Middle frontal gyrus (tissue), 1 donor: ENCODE measurements around the gene WIZ.
A peak's percentile ranks its signal among the peaks of the same experiment; 100 is the strongest.
"Not testable (repeated sequence)": the region's sequence is repeated elsewhere in the genome, so short reads cannot be mapped to it uniquely, and the experiment has no call there.

Experiments used
- DNase-seq: peaks from one replicate; pipeline ENCODE4 v3.0.0-alpha.2; 2015; ENCODE audit warnings: low spot score; ENCODE audit errors: extremely low spot score

WIZ gene

GRCh38 chr19:15449620-15450527 lies at the start of gene WIZ:
WIZ (minus strand) TSS chr19:15449956; CDS start chr19:15448307, 1,649 bp downstream.
- peak; percentile 22 for DNase-seq

GRCh38 chr19:15498910-15499309 lies 49.2 kb upstream of the WIZ start:
- DNase-seq, result no peak

GRCh38 chr19:15498156-15498858 lies 48.6 kb upstream of the WIZ start:
- DNase-seq, result no peak

- DNase-seq, result no peak
Observed at GRCh38 chr19:15495151-15495550, 45.4 kb upstream of the WIZ start.

- no peak for DNase-seq
Observed at GRCh38 chr19:15488489-15489226, 38.9 kb upstream of the WIZ start.

- no peak for DNase-seq
Observed at GRCh38 chr19:15487038-15487437, 37.3 kb upstream of the WIZ start.

- DNase-seq, result not testable (repeated sequence)
Observed at GRCh38 chr19:15485768-15486167, 36.0 kb upstream of the WIZ start.

GRCh38 chr19:15480996-15481395 lies 31.2 kb upstream of the WIZ start:
- DNase-seq, result not testable (repeated sequence)

- peak; percentile 43 for DNase-seq
Observed at GRCh38 chr19:15479391-15480345, 29.9 kb upstream of the WIZ start, which contains the start of gene PGLYRP2. PGLYRP2 (minus strand) TSS chr19:15479501; CDS start chr19:15479371, 130 bp downstream.

GRCh38 chr19:15476325-15476724 lies 26.6 kb upstream of the WIZ start:
- DNase-seq, result no peak

- DNase-seq, result no peak
Observed at GRCh38 chr19:15475611-15476010, 25.9 kb upstream of the WIZ start.

- no peak for DNase-seq
Observed at GRCh38 chr19:15475169-15475568, 25.4 kb upstream of the WIZ start.

- DNase-seq, result not testable (repeated sequence)
Observed at GRCh38 chr19:15473821-15474220, 24.1 kb upstream of the WIZ start.

GRCh38 chr19:15471639-15472101 lies 21.9 kb upstream of the WIZ start:
- no peak for DNase-seq

GRCh38 chr19:15469513-15470297 lies 19.9 kb upstream of the WIZ start:
- DNase-seq, result no peak

GRCh38 chr19:15468675-15469512 lies 19.1 kb upstream of the WIZ start:
- no peak for DNase-seq

- DNase-seq, result no peak
Observed at GRCh38 chr19:15467734-15468214, 18.0 kb upstream of the WIZ start.
